RPMI8226 (cell line): ENCODE results near the gene SH3RF3.
"Not testable (repeated sequence)": the region's sequence is repeated elsewhere in the genome, so short reads cannot be mapped to it uniquely, and the experiment has no call there.

Experiments
- DNase-seq: peaks from one replicate; pipeline ENCODE4 v3.0.0-alpha.2; 2015

The SH3RF3 gene

GRCh38 chr2:109128616-109129355 is at the start of gene SH3RF3:
Gene SH3RF3, plus strand, starts transcription at chr2:109129205.
- DNase-seq: peak; percentile 59

DNA sequence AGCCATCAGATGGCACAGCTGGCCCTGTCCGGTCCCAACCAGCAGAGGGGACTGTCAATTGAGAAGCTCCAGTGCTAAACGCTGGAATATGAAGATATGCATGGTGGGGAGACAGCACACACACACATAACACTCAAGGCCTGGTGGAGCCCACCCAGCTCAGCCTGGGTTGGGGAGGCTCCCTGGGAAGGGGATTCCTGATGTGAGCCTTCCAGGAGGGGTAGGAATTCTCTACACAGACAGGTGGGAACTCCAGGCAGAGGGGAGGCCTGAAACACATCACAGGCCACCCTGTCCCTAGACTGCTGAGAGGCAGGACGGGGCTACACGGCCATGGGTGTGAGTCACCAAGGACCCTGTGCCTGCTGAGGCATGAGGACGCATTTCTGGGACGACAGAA is 49.4 kb upstream of the SH3RF3 start:
- no peak for DNase-seq

DNA sequence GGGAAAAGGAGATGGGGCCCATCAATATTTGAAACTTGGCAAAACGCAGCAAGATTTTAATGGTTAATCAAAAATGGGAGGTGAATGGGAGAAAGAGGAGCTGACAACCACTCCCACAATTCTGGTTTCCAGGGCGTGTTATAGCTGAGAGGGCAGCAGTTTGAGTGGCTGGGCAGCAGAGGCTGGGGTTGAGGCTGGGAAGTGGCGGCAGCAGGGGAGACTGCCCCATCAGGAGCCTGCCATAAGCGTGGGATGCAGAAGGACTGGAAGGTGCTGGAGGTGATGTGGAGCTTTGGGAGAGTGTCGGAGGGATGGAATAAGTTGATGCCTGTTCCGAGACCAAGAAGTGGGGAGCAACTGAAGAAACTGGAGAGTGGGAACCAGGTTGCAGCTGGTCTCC is 48.9 kb upstream of the SH3RF3 start:
- DNase-seq: no peak

DNA sequence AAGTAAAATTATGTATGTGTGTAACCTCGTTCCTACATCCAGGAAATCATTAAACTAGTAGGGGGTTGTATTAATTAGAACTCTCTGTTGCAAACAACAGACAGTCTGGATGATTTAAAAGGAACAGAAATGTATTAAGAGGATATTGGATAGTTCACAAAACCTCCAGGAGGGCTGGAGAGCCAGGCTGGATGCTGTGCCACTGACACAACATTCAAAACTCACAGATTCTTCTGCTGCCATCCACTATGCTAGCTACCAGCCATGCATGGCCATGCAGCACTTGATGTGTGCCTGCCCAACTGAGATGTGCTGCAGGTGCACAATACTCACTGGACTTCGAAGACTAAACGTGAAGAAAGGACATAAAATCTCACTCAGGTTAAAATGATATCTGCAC is 48.2 kb upstream of the SH3RF3 start:
- DNase-seq: no peak

GRCh38 chr2:109081374-109081773 is 47.6 kb upstream of the SH3RF3 start:
- no peak for DNase-seq

DNA sequence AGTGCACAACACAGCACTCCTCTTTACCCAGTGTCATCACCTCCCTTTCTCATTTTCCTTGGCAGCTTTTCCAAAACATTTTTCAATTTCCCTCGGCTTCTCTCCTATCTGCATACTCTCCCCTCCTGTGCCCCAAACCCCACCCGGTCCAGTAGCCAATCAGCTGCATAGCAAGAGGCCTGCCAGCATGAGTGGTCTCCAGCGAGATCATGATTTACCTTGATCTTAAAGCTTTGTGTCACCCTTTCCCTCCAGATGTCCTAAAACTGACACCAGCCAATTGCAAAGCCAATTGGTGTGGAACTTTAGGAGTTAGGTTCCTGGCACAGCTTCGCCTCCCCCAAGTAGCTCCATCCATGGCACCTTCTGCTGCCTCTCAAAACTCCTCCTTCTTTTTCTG is 45.2 kb upstream of the SH3RF3 start:
- DNase-seq: no peak

- no peak for DNase-seq
These were observed 44.7 kb upstream of the SH3RF3 start for GRCh38 chr2:109084341-109084740.

GRCh38 chr2:109085912-109086742 is 42.9 kb upstream of the SH3RF3 start:
- no peak for DNase-seq

DNA sequence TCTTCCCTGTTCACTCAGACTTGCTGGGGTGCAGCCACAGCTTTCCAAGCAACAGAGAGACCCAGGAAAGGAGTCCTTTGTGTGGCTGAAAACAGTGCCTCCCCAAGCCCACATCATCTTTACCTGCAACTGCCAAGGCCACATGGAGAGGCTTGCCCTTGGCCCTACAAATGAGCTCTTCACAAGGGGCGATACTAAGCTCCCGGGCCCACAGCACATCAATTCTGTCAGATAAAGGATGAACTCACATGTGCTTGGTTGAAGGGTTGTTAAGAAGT is 42.3 kb upstream of the SH3RF3 start:
- DNase-seq: no peak

DNA sequence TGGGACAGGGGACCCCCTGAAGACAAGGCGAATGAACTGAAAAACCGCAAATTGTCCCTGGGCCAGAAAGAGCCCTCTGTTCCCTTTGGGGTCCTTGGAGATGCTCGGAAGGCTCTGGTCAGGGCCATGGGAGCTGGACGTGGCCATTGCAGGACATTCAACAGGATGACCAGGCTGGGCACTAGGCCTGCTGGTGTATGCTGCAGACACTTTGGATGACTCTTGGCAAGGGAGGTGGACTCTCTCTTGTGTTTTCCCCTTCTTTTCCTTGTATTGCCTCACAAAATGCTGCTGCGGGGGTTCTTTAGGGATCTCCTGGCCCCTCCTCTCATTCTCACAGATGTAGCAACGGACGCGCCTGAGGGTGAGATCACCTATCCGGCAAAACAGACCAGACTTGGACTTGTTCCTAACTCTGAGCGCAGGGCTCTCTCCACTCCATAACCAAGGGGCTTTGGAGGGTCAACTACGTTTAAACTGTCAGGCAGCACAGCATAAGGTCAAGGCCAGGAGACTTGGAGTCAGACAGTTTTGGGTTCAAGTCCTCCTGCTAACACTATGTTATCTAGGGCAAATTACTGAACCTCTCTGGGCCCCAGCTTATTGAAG is 41.8 kb upstream of the SH3RF3 start:
- no peak for DNase-seq

- DNase-seq: no peak
These were observed 39.3 kb upstream of the SH3RF3 start for GRCh38 chr2:109089602-109090300.

GRCh38 chr2:109091526-109091925 is 37.5 kb upstream of the SH3RF3 start:
- DNase-seq: no peak

- DNase-seq: no peak
These were observed 34.9 kb upstream of the SH3RF3 start for GRCh38 chr2:109094144-109094543.

DNA sequence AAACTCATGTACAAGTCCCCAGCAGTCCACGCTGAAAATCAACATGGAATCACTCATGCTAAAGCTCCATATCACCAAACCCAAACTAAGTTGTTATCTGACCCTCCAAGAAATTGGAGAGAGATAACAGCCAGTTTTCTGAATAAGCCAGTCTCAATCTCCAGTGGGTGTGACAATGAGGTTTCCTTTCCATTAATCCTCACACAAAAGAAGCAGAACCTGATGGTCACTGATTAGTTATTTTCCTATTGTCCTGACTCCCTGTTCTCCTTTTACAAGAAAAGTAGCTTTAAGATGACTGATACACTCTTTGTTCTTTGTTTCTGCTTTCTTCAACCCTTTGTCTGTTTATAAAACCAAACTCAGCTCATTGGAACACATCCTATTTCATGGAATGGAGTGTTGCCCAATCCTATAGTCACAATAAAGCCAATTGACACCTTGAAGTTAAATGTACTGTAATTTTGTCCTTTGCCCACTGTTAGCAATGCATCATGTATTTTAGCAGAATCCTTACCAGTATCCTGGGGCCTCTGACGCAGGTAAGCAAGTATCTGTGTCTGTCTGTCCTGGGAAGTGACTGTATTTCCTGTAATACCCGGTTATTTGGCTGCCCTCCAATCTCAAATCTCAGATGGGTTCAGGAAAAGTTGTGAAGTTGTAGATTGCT is 30.6 kb upstream of the SH3RF3 start:
- DNase-seq: no peak

GRCh38 chr2:109098921-109099273 is 30.1 kb upstream of the SH3RF3 start:
- no peak for DNase-seq

DNA sequence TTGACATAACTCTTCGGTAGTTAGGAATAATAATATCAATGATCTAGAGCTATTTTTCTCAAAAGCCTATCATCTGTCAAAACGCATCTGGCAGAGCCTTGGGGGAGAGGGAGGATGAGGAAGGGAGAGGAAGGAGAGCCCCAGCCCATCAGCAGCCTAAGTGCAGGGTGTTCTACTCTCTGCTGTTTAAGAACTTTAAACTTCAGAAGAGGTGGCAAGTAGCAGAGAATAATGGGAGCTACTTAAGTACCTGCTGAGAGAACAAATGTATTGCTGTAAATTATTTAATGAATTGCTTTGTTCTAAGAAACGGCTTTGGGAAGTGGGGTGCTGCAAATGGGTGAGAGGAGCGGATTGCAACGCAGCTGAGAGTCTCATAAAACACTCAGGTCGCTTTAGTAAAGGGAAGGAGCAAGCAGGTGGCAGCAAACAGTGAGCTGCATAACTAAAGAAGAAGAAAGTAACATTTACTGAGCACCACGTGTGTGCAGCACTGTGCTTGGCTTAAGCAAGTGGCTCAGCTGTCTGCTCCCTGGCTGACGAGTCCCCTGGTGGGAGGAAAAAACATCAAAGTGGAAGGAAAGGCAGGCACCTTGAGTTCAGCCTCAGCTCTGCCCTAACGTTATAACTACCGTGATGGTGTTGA is 26.3 kb upstream of the SH3RF3 start:
- peak; percentile 13 for DNase-seq

DNA sequence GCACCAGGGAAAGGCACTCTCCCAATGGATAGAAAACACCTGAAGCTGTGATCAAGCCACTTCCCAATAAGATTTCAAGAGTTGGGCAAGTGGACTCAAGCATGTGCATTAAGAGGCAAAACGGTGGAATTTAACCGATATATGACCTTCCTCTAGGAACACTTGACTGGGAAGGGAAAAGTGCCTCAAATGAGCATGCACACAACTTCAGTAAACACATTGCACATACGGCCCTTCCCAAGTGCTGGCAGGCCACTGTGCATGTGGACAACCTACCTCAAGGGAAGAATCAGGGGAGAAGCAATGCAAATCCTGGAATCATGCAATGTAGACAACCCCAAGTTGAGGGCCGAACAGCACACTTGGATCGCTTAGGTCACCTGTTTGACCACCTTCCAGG is 23.9 kb upstream of the SH3RF3 start:
- no peak for DNase-seq

DNA sequence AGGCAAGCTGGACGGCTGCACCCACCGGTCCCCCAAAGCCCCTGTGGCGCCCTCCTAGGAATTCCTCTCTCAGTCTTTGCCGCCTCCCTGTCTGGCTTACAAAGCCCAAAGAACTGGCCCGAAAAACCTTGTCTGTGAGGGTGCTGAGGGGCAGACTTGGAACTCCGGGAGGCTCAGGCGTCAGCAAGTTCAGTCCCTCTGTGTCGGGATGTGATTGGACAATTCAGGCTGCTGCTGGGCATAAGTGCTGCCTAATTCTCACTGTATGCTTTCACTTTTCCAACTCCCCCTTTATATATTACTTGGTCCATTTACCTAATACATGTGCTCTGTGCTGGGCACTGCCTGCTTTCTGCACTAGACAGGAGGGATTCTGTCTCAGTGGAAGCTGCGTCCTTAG is 20.3 kb upstream of the SH3RF3 start:
- no peak for DNase-seq

- DNase-seq: no peak
These were observed 19.7 kb upstream of the SH3RF3 start for GRCh38 chr2:109109342-109109741.

- no peak for DNase-seq
These were observed 18.8 kb upstream of the SH3RF3 start for GRCh38 chr2:109110170-109110569.

- DNase-seq: not testable (repeated sequence)
These were observed 11.8 kb upstream of the SH3RF3 start for GRCh38 chr2:109117181-109117580.

DNA sequence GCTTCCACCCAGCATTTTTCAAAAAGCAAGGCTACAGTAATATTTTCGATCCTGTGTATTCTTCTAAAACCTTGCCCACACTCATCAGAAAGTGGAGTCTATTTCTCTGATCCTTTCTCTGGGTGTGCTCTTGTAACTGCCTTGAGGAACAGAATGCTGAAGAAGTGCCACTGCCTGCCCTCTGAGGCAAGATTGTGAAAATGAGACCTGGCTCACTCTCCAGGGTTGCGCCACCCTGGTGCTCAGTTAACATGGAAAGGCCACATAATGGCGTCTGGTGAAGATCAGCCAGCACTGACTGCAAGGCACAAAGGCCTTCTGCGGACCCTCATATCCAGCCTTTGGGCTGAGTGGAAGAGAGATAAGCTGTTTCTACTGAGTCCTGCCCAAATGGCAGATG is 11.2 kb upstream of the SH3RF3 start:
- DNase-seq: no peak

- DNase-seq: no peak
These were observed 10.7 kb upstream of the SH3RF3 start for GRCh38 chr2:109118321-109118720.
